HG03378 (cell line): ENCODE data around the gene TARBP1.
"Not testable (repeated sequence)": the region's sequence is repeated elsewhere in the genome, so short reads cannot be mapped to it uniquely, and the experiment has no call there.

Experiments used
- ATAC-seq: cut with Tn5 transposase; IDR thresholded peaks from one replicate; pipeline ENCODE4 v1.9.1; 2021; ENCODE audit warnings: mild to moderate bottlenecking, moderate library complexity; ENCODE audit not compliant: unreplicated experiment

The TARBP1 gene

DNA sequence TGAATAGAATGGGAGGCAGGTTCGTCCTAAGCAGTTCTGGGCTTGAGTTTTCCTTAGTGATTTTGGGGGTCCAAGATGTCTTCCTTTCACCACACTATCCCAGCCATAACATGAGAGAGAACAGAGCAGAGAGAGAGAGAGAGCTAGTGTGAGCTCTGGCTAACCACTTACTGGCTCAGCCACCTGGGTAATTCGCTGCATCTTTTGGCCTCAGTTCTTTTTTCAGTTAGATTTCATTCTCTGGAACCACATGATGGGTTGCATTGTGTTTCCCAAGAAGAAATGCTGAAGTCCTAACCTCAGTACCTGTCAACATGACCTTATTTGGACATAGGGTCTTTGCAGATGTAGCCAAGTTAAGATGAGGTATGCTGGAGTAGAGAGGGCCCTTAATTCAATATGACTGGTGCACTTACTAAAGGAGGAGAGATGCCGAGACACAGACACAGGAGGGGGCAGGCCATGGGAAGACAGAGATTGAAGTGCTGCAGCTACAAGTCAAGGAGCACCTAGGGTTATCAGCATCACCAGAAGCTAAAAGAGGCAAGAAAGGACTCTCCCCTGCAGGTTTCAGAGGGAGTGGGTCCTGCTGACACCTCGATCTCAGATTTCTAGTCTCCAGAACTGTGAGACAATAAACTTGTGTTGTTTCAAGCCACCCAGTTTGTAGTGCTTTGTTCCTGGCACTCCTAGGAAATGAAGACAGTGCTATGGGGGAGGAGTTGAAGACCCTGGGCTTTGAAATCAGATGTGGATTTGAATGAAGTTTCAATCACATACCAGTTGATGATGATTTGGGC, 26.2 kb upstream of the TARBP1 start:
- no peak for ATAC-seq

DNA sequence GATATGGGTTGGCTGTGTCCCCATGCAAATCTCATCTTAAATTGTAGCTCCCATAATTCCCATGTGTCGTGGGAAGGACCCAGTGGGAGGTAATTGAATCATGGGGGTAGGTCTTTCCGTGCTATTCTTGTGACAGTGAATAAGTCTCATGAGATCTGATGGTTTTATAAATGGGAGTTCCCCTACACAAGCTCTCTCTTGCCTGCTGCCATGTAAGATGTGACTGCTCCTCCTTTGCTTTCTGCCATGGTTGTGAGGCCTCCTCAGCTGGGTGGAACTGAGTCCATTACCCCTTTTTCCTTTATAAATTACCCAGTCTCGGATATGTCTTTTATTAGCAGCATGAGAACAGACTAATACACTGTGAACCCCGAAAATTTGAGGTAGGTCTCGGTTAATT, 25.3 kb upstream of the TARBP1 start:
- not testable (repeated sequence) for ATAC-seq

DNA sequence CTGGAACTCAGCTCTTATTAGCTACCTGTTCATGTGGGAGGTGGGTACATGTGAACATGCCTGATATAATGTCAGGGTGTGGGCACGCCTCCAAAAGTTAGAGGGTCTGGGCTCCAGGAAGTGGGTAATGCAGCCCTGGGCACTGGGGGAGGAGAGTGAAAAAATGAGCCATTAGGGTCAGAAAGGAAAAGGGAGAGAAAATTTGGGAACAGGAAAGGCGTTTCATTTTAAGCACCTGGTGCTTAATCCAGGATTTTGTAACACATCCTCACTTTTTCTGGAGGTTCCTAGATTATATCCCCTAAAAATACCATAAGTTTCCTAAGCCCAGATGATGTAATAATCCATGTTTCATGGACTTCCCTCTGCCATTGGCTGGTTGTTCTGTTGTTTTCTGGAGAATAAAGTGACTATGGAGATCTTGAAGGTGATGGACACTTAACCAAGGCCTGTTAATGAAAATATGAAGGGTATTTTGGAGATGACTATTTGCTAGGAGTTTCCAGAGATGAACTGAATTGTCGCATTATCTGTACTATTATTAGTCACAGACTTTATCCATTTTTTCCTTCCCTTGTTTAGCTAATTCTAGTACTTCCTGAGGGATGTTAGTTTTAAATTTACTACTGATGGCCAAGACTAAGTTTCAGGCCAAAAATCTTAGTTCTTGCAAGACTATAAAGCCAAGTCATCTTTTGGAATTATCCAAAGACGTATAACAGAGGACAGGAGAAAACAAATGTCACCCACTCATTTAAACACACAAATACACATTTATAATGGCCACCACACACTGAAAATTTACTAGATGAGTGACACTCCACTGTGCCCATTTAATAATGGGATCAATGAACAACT, 24.4 kb upstream of the TARBP1 start:
- no peak for ATAC-seq

DNA sequence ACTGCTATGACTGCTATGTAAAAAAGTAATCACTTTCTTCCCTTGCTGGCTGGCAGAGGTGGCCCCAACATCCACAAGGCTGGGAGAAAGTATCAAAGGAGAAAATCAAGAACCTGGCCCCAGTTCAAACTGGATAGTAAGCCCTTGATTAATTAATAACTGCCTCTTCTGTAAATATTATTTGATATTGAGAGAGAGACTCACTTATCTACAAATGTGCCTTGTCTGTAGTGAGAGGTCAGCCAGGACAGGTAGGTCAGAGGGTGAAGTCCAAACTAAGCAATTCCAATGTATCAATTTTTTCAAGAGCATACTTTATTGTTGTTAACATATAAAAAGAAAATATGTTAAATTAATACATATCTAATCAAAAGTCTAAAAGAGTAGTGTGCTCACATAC, 23.8 kb upstream of the TARBP1 start:
- no peak for ATAC-seq

DNA sequence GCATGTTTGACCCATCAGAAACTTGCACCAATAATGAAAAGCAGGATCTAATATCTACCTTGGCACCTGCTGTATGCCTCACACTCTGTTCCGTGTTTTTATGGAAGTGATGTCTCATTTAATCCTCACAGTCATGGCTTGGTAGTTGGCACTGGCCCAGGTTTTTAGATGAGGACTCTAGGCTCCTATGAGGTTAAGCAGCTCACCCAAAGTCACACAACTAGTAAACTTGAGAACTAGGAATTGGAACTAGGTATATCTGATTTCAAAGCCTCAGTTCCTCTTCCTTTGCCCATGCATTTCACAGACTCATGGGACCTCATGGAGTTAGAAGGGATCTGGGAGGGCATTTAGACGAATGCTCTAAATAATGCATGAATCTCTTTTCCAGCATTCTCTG, 21.3 kb upstream of the TARBP1 start:
- no peak for ATAC-seq

DNA sequence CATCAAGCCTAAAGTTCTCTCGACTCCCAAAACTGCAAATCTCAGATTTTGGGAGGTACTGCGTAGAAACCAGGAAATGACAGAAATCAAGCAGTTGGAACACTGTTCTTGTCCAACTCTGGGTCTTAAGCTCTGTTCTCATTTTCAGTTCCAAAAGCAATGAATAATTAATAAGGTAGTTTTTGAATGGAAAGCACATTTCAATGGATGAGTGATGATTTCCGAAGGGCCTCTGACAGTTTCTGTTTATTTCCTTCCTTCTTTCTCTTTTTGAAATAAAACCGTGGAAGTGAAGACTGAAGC, 20.9 kb upstream of the TARBP1 start:
- ATAC-seq: no peak

DNA sequence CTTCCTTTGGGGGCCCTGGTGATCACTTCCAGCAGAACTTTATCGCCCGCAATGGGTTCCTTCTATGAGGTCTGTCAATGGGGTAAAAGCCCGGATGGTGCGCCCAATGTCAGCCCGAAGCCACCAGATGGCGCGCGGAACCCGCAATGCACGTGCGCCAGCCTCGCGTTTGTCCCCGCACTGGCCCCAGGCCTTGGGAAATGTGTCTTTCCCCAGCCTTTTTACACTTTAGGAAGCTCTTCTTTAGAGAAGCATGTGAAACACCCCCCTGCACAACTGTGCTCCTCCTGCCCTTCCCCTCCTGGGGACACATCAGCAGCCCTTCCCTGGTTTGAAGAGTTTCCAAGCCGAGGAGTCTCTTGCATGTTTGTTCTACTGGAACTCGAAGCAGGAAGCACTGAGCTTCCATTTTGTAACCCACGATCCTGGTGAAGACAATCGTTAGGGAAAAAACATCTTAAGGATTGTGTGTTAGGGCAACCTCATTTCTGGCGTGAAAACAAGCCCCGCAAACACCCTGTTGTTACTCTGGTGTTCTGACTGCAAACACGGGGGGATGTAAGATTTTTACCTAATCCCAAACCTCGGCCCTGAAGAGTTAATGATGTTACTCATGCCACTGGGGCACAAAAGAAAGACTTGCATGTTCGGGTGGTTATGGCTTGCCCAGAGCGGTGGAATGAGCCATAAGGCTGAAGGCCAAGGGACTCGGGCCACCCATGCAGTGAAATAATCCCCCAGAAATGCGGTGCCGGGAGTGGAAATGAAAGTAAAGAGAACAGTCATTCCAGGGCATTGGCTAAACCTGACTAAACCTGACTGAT, 20.4 kb upstream of the TARBP1 start:
- no peak for ATAC-seq

DNA sequence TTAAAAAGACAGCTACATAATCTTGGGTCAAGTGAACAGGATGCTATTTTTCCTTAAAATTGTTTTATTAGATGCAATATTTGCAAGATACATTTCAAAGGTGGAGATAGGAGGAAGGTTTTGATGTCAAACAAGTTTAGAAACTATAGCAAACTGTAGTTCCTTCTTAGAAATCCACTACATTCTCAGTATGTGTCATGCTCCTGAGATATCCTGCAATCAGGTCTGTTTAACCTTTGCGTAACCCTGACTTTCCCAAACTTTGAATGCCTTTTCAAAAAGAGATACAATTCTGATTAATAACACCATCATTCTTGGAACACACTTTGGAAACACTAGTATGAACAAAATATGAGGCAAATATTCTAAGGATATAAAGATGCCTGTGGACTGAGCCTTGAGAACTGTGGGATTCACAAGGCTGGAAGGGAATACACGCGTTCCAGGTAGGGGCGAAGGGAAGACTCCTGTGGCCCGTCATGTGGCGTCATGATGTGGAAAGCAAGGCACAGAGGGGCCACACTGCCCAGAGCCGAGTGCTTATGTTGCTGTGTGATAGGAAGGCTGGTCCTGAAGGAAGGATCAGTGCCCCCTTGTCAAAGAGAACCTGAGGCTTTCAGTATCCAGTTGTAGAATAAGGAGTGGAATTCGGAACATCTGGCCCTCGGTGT, 19.6 kb upstream of the TARBP1 start:
- ATAC-seq: no peak

DNA sequence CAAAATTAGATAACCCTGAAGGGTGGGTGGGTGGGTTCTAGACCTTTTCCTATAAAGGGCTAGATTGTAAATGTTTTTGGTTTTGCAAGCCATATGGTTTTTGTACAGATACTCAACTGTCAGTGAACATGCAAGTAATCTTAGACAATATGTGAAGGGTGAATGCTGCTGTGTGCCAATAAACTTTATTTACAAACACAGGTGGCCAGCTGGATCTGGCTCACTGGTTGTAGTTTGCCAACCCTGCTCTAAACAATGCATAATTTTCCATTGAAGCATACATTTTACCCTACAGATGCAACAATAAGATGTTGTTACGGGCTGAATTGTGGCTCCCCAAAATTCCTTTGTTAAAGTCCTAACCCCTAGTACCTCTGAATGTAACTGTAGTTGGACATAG, 18.6 kb upstream of the TARBP1 start:
- ATAC-seq: no peak

DNA sequence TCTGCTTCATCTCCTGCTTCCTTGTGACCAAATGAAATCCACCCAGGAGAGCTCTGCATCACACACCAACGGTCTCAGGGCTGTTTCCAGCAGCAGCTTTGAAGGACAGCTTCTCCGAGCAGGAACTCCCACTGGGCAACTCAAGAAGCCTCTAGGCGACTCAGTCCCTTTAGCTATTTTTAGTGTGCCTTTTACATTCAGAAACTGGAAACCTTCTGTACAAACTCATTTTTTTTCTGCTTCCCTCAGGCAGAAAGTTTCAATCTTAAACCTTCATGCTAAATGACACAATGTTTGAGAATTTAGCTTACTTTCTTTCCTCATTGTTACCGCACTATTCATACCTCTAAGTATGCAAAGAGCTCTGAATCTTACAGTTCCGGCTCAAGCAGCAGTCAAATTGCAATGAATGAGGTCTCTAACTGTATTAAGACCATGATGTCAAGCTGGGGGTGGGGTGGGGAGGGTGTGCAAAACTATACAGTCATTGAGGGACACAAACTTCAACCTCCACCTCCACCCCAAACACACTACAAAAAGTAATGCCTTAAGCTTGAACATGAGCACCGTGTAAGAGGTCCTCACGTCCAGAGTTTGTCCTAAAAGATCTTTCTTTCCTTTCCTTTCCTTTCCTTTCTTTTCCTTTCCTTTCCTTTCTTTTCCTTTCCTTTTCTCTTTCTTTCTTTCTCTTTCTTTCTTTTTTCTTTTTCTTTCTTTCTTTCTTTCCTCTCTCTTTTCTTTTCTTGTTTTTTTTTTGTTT, 16.4 kb upstream of the TARBP1 start:
- ATAC-seq: peak; percentile 72

DNA sequence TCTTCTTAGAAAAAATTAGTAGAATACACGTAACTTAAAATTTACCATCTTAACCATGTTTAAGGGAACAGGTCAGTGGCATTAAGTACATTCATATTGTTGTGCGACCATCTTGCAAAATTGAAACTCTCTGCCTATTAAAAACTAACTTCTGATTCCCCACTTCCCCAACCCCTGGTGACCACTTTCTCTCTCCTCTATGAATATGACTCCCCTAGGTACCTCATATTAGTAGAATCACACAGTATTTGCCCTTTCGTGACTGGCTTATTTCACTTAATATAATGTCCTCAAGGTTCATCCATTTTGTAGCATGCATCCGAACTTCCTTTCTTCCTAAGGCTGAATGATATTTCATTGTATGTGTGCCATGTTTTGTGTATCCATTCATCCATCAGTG, 15.1 kb upstream of the TARBP1 start:
- no peak for ATAC-seq

DNA sequence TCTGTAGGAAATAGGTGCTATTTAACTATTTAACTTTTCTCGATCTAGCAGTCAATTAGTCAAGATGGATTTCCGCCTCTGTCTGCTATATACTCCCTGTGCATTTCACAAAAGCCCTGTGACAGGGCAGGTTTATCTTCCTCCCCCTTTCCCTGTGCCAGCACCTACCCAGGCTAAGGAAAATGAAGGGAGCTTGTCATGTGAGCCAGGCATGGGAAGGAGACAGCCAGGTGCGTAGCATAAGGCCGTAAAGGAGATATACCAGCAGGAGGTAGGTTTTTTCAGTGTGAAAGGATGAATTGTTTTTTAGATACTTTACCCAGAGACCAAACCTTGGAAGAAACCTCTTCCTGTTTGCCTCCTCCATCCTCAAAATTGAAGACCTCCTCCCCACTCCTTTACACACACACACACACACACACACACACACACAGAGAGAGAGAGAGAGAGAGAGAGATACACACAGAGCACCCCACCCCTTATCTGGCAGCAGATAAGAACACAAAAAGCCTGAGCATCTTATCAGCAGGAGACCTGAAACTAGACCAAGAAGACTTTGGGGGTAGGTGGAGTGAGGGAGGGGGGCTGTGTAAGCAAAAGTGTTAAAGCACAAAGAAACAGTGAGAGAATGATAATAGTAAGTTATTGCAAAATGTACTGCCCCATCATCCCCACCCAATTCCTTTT, 12.0 kb upstream of the TARBP1 start:
- no peak for ATAC-seq

DNA sequence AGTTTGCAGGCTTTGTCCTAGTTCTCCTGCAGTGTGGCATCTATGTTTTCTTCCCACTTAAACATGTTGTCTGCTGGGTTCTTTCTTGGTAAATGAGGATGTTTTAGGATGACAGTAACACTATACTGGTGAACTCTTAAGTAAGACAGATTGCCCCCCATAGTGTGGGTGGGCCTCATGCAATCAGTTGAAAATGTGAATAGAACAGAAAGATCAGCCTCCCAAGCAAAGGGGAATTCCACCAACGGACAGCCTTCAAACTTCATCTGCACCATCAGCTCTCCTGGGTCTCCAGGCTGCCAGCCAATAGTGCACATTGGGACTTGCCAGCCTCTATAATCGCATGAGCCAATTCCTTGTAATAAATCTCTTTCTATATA, 10.7 kb upstream of the TARBP1 start:
- no peak for ATAC-seq

DNA sequence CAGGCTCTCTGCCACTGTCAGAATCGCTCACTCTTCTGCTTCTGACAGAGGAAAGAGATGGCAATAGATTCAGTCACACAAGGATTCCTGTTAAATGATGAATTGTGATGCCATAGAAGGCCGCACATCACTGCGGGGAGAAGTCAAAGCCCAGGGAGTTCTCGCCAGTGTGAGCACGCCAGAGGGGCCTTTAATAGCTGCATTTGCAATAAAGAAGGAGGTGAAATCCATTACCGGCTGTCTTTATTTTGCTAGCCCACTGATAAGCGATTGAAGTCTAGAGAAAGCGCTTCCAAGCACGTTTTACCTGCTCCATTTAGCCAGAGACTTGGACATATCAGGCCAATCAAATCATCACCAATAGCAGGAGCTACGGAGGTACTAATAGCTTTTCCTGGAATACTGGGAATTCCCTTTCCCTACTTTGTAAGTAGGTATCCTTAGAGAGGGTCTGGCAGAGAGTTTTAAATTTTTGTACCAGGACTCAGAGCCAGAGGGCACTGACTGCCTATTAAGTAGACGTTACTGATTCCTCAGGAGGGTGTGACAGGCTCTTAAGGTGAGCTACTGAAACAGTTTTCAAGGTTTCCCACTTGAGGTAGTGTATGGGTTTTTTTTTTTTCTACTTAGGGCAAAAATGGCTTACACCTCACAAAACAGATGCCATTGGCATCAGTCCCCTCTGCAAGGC, 10.2 kb upstream of the TARBP1 start:
- no peak for ATAC-seq

DNA sequence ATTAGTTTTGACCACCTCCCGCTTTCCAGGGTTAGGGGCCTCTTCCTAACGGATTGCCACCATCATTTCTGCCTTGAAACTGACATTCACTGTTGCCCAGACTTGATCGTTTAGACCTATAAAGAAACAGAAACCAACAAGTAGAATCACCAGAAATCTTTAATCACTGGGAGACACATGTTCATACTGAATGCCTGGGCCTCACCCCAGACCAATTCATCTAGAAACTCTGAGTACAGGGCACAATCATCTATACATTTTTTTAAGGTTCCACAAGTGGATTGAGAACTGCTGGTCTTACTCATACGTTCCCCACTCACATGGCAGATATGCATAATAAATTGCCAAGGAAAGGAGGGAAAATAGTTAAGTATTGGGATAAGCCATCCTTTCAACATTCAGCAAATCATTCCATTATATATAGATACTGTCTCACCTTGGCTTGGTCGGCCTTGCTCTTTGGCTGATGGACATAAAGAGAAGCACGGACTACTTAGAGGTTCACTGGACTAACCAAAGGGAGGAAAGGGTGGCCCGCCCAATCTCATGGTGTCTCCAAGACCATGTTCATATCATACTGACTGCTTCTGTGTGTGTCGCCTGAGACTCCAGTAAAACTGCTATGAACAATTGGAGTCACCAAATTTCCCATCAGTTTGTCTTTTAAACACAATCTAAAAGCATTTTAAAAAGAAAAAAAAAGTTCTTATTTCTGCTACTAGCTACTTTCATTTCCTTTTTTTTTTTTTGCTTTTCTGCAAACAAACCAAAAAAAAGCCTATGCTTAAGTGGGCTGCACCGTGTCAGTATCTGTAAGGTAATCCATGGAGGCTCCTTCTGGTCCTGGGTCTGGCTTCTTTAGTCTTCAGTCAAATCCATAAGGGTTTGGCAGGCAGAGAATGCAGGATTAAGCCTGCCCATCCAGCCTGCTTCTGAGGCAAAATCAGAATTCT, 9.4 kb upstream of the TARBP1 start:
- no peak for ATAC-seq

DNA sequence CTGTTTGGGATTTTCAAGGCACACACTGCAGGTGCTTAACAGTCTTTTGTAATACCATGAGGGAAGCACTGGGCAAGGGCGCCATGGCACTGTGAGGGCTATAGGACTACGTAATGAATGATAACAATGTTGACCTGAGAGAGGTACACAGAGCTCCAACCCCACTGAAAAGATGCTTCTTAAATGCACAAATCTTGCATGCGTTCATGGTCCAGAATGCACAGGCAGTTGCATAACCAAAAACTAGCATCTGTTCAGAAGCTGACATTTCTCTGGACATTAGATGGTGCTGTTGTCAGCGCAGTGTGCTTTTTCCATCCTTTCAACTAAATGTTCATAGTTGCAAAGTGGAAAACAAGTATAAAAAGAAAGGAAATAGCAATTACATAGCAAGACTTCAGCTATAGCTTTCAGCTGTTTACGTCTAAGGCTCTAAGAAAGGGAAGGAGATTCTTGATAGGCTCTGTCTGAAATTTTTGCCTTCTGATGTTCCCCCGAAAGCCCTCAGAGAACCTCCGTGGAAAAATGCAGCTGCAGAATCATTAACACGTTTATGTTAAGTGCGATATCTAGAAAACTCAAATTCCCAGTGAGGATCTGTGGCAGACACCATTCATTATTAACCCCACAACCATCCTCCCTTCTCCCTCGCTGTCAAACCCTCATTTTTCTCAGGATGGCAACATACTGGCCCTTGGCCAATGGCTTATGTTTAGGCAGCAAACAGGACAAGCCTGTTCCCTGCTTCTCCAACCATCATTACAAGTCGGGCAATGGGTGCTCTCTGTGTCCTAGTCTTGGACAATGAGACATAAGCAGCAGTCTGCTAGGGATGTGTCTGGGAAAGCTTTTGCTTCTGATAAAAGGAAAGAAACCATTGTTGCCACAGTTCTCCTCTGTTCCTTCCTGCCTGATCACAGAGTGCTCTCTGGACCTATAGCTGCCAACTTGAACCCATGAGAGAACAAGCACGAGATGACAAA, 8.2 kb upstream of the TARBP1 start:
- ATAC-seq: no peak
